Thymus (tissue), 11 donors: Measurements from ENCODE around the gene NIPA2. TPM values are rescaled to one million over a fixed set of nuclear protein-coding genes. Genes with fewer than 3 reads are reported as not detected.
A peak's percentile ranks its signal among the peaks of the same experiment; 100 is the strongest.

Source experiments
- DNase-seq, 9 donors: peaks; one replicate each; pipeline ENCODE4 v3.0.0-alpha.2; 2013; ENCODE audit warnings: low spot score in 9 of 9, low read depth in 6 of 9, missing footprints in 1 of 9
- H3K27ac ChIP-seq, 2 donors: one replicate each; pipeline ENCODE4 v1.5.1; 2013; ENCODE audit warnings: control low read depth in 1 of 2, low read depth in 1 of 2, low read length in 1 of 2, mild to moderate bottlenecking in 1 of 2, moderate library complexity in 1 of 2
- H3K27me3 ChIP-seq, 2 donors: one replicate each; pipeline ENCODE4 v1.5.1; 2013; ENCODE audit warnings: low read length in 1 of 2; ENCODE audit not compliant: control insufficient read depth in 2 of 2, insufficient read depth in 1 of 2
- H3K36me3 ChIP-seq, 2 donors: one replicate each; pipeline ENCODE4 v1.5.1; 2013; ENCODE audit warnings: low read length in 1 of 2, mild to moderate bottlenecking in 1 of 2, moderate library complexity in 1 of 2; ENCODE audit not compliant: control insufficient read depth in 2 of 2, insufficient read depth in 2 of 2
- H3K4me1 ChIP-seq, 2 donors: one replicate each; pipeline ENCODE4 v1.5.1; 2013; ENCODE audit warnings: low read length in 2 of 2; ENCODE audit not compliant: control insufficient read depth in 2 of 2, insufficient read depth in 2 of 2
- H3K4me3 ChIP-seq, 2 donors: one replicate each; pipeline ENCODE4 v1.5.1; 2013; ENCODE audit warnings: low read length in 2 of 2, control low read depth in 1 of 2, mild to moderate bottlenecking in 1 of 2
- H3K9me3 ChIP-seq, 2 donors: one replicate each; pipeline ENCODE4 v1.5.1; 2013; ENCODE audit warnings: low read length in 1 of 2, mild to moderate bottlenecking in 1 of 2; ENCODE audit not compliant: control insufficient read depth in 2 of 2, insufficient read depth in 1 of 2
- whole genome bisulfite sequencing: extraction: QIAGEN DNeasy Blood & Tissue Kit; methylation state at CpG from one replicate; pipeline ENCODE4 v1.1.7; 2013; 5-methylcytosine and 5-hydroxymethylcytosine counted together
- polyA plus RNA-seq: library from polyadenylated mRNA; stranded (reverse); fragments of 200-250 nt; gene quantifications from one replicate; pipeline ENCODE4 v1.2.3, GENCODE V29; 2013
- total RNA-seq: library from RNA; stranded (reverse); fragments of 120-200 nt; gene quantifications from one replicate; pipeline ENCODE4 v1.2.4, GENCODE V29; 2013
- donor health status: healthy.

The NIPA2 gene
- total and polyA plus RNA-seq, 2 donors = 22.0 to 35.7 TPM

GRCh38 chr15:22878103-22878502, 39.6 kb downstream of the NIPA2 start:
- DNase-seq = no peak
- Histone ChIP-seq H3K9me3 (peaks cover 1 to 11% of the 10 kb centered on the region in 2 donors), H3K27me3 (no peaks in the 10 kb centered on the region), H3K4me3 (no peak overlapping the region), H3K4me1 (peaks cover 9 to 12% of the 10 kb centered on the region in 2 donors), H3K36me3 (no peaks in the 10 kb centered on the region), H3K27ac (no peak overlapping the region)
- WGBS = 98% methylated on average over 10 of the region's 10 CpGs

- no peak overlapping the region for H3K27ac ChIP-seq
- no peak overlapping the region for H3K4me3 ChIP-seq
- peaks cover 9 to 12% of the 10 kb centered on the region in 2 donors for H3K4me1 ChIP-seq
- WGBS = 79% methylated on average over 33 of the region's 33 CpGs
- peak; percentile 6 to 77 (median 44) for DNase-seq
- no peaks in the 10 kb centered on the region for H3K27me3 ChIP-seq
- H3K9me3 ChIP-seq = peaks cover 1 to 11% of the 10 kb centered on the region in 2 donors
- H3K36me3 ChIP-seq = no peaks in the 10 kb centered on the region
Observed at GRCh38 chr15:22880068-22880980, 41.9 kb downstream of the NIPA2 start.

GRCh38 chr15:22880981-22881738, 42.7 kb downstream of the NIPA2 start:
- DNase-seq = no peak
- Histone ChIP-seq H3K27ac (no peak overlapping the region), H3K4me1 (peaks cover 9 to 12% of the 10 kb centered on the region in 2 donors), H3K9me3 (peaks cover 1 to 11% of the 10 kb centered on the region in 2 donors), H3K4me3 (no peak overlapping the region), H3K36me3 (no peaks in the 10 kb centered on the region), H3K27me3 (no peaks in the 10 kb centered on the region)
- WGBS = 97% methylated on average over 19 of the region's 19 CpGs

DNA sequence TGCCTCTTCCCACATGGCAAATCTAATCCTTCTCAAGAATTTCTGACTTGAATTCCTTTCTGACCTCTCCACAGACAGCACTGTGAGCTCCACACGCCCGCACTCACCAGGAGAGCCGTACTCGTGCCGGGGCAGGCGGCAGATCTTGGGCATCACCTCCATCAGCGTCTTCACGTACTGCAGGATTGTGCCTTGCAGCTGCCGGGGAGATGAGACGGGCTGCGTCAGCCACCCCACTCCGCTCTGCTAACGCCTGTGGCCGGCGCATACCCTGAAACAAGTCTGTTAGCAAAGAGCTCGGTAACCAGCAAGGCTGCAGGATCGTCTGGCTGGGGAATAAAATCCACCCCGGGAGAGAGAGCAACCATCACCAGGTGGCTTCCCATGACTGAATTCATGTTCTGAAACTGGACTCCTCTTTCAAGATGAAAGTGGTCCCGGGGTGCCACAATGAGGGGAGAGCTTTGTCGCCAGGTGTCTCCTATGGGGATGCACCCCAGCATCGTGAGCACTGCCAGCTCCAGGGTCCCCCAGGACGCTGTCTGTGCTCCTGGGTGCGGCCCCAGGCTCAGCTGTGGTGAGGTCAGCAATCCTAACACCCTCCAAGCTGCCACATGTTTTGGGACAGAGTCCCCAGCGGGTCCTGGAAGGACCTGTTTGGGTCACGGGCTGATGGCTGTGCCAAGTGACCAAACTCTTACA, 43.4 kb downstream of the NIPA2 start:
- no peak overlapping the region for H3K4me3 ChIP-seq
- peaks cover 9 to 12% of the 10 kb centered on the region in 2 donors for H3K4me1 ChIP-seq
- H3K27me3 ChIP-seq = no peaks in the 10 kb centered on the region
- H3K27ac ChIP-seq = no peak overlapping the region
- peaks cover 1 to 11% of the 10 kb centered on the region in 2 donors for H3K9me3 ChIP-seq
- WGBS = 97% methylated on average over 25 of the region's 25 CpGs
- DNase-seq = no peak
- H3K36me3 ChIP-seq = no peaks in the 10 kb centered on the region

- no peak for DNase-seq
- Histone ChIP-seq H3K4me3 (no peak overlapping the region), H3K4me1 (peaks cover 9 to 12% of the 10 kb centered on the region in 2 donors), H3K27ac (no peak overlapping the region), H3K36me3 (no peaks in the 10 kb centered on the region), H3K9me3 (peaks cover 0 to 1% of the 10 kb centered on the region in 2 donors), H3K27me3 (no peaks in the 10 kb centered on the region)
- 99% methylated on average over 13 of the region's 13 CpGs for WGBS
Observed at GRCh38 chr15:22883196-22883595, 44.7 kb downstream of the NIPA2 start.

DNA sequence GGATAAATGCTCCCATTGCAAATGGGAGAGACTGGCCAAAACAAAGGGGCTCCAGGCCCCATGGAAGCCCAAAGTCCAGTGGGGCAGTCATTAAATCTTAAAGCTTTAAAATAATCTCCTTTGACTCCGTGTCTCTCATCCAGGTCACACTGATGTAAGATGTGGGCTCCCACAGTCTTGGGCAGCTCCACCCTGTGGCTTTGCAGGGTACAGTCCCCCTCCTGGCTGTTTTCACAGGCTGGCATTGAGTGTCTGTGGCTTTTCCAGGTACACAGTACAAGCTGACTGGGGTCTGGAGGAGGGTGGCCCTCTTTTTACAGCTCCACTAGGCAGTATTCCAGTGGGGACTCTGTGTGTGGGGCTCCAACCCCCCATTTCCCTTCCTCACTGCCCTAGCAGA, 45.9 kb downstream of the NIPA2 start:
- no peak for DNase-seq
- H3K9me3 ChIP-seq = peaks cover 0 to 1% of the 10 kb centered on the region in 2 donors
- WGBS = 89% methylated on average over 1 of the region's 1 CpG
- H3K4me1 ChIP-seq = peaks cover 9 to 10% of the 10 kb centered on the region in 2 donors
- H3K27me3 ChIP-seq = no peaks in the 10 kb centered on the region
- no peaks in the 10 kb centered on the region for H3K36me3 ChIP-seq
- no peak overlapping the region for H3K4me3 ChIP-seq
- no peak overlapping the region for H3K27ac ChIP-seq

GRCh38 chr15:22885120-22885519, 46.7 kb downstream of the NIPA2 start:
- H3K4me3 ChIP-seq = no peak overlapping the region
- H3K9me3 ChIP-seq = peaks cover 0 to 1% of the 10 kb centered on the region in 2 donors
- H3K27me3 ChIP-seq = no peaks in the 10 kb centered on the region
- WGBS = 98% methylated on average over 6 of the region's 6 CpGs
- DNase-seq = no peak
- peaks cover 5 to 6% of the 10 kb centered on the region in 2 donors for H3K4me1 ChIP-seq
- no peak overlapping the region for H3K27ac ChIP-seq
- no peaks in the 10 kb centered on the region for H3K36me3 ChIP-seq

GRCh38 chr15:22887157-22887951, 48.9 kb downstream of the NIPA2 start:
- H3K4me3 ChIP-seq = no peak overlapping the region
- H3K4me1 ChIP-seq = peaks cover 0 to 5% of the 10 kb centered on the region in 2 donors
- no peaks in the 10 kb centered on the region for H3K9me3 ChIP-seq
- no peak for DNase-seq
- WGBS = 96% methylated on average over 14 of the region's 14 CpGs
- H3K27ac ChIP-seq = no peak overlapping the region
- no peaks in the 10 kb centered on the region for H3K36me3 ChIP-seq
- no peaks in the 10 kb centered on the region for H3K27me3 ChIP-seq
